Stimulated activated CD4-positive, alpha-beta T cell treated with anti-CD3 and anti-CD28 coated beads, Interleukin-1b, Interleukin-23, amount 100 ng/mL, for 24 hours (primary cell): ENCODE results near the gene FAM187B.
"Not testable (repeated sequence)": the region's sequence is repeated elsewhere in the genome, so short reads cannot be mapped to it uniquely, and the experiment has no call there.

ENCODE experiments used
- DNase-seq, 4 experiments: peaks; one replicate each; pipeline ENCODE4 v3.0.0-alpha.2; 2020; ENCODE audit warnings: low read depth in 4 of 4, low spot score in 1 of 4

FAM187B gene

GRCh38 chr19:35213663-35214632, 14.6 kb downstream of the FAM187B start:
- peak; percentile 46 to 69 (median 56) for DNase-seq

DNA sequence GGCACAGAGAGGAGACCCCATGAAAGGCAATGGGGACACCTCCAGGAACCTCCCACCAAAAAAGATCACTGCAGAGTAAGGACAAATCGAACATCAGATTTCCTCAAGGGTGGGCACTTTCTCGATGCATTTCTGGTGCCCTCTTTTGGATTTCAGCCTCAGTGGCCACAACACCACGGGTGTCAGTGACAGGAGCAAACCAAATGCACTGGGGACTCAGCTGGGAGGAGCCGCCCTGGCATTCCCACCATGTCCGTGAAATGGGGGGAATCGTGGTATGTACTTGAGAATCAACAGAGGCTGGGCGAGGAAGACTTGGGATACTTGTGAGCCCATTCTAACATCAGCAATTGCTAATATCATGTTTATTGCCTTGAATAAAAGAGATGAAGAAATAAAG, 16.3 kb downstream of the FAM187B start:
- no peak for DNase-seq

DNA sequence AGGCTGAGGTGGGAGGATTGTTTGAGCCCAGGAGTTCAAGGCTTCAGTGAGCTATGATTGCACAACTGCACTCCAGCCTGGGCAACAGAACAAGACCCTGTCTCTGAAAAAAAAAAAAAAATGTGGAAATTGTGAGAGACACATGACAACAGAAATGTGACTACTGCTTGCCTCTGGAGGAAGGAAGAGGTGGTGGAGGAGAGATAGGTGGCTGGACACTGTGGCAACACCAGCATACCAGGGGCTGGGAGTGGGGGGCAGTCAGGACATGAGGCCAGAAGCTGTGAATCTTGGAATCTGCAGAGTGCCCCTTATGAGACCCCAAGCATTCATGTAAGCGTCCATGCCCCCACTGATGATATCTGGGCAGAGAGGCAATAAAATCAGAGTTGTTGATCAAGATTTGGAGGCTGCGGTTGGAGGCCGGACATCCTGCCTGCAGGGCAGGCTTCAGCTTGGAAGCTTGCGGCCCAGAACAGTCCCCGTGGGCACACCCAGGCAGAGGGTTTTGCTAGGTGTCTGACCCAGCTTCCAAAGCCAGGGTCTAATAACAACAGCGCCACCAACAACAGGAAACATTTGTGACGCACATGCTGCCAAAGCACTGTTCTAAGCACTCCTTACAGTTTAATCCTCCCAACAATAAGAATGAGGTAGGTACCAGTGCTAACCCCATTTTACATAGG, 16.9 kb downstream of the FAM187B start:
- peak in 1 of 4 experiments; percentile 19 for DNase-seq

DNA sequence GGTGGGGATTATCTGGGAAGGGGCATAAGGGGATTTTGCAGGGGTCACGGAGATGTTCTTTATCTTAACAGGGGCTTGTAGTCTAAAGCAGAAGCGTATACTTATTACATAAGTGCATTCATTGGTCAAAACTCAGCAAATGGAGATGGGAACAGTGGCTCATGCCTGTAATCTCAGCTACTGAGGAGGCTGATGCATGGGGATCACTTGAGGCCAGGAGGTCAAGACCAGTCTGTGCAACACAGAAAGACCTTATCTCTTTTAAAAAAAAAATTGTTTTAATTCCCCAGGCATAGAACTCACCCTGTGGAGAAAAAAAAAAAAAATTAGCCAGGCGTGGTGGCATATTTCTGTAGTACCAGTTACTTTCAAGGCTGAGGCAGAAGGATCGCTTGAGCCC, 18.9 kb downstream of the FAM187B start:
- no peak for DNase-seq

DNA sequence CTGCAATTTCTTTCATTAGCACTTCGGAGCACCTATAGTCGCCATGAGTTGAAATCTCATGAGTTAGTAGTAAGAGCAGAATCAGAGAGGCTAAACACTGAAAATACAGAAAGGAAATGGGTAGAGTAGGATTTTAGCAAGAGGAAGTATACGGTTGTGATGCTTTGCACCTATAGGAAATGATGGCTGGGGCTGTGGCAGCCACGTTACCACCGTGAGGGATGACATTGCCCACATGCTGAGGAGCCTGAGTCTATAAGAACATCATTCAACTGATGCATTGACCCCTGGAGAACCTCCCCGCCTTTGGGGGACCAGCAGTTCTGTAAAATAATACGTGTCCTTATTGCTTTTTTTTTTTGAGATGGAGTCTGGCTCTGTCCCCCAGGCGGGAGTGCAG, 20.4 kb downstream of the FAM187B start:
- no peak for DNase-seq

DNA sequence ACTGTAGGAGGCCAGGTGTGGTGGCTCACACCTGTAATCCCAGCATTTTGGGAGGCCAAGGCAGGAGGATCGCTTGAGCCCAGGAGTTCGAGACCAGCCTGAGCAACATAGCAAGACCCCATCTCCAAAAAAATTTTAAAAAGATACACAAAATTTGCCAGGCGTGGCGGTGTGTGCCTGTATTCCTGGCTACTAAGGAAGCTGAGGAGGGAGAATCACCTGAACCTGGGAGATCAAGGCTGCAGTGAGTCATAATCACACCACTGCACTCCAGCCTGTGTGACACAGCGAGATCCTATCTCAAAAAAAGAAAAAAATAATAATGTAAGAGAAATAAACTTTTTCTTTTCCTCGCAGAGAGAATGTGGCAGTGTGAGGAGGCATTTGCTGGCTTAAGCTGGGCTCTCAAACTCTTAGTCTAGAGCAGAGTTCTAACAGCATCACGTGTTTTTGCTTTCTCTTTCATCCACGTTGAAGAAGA, 21.1 kb downstream of the FAM187B start:
- no peak for DNase-seq

DNA sequence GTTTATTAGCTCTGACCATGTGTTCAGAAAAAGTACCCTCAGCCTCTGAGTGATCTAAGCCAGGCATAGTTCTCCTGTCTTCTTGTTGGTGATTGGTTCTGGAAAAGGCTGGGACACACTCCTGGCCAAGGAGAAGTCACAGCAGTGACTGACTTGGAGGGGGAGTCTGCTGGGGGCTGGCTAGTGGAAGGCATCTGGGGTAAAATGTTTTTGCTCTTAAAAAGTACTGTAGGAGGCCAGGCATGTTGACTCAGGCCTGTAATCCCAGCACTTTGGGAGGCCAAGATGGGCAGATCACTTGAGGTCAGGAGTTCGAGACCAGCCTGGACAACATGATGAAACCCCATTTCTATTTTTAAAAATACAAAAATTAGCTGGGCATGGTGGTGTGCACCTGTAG, 21.7 kb downstream of the FAM187B start:
- DNase-seq, result no peak

DNA sequence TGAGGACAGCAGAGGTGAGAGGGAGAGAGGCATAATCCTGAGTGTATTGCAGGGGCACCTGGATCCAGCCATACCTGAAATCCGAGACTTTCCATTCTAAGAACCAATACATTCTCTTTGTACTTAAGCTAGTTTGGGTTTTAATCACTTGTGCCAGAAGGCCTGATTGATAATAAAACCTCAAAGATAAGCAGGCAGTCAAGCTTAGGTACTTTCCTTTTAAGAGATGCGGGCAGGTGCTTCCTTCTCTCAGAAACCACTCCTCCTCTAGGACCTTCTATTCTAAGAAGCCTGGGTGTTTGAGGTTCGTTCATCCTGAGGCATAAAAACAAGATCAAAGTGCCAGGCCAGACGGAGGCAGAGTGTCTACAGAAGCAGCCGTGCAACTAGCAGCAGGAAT, 22.2 kb downstream of the FAM187B start:
- no peak for DNase-seq

- no peak for DNase-seq
These were observed 22.7 kb downstream of the FAM187B start for GRCh38 chr19:35205733-35206323.

GRCh38 chr19:35204799-35205732, 23.5 kb downstream of the FAM187B start:
- DNase-seq, result no peak

GRCh38 chr19:35202722-35203688, 25.5 kb downstream of the FAM187B start:
- DNase-seq, result no peak

DNA sequence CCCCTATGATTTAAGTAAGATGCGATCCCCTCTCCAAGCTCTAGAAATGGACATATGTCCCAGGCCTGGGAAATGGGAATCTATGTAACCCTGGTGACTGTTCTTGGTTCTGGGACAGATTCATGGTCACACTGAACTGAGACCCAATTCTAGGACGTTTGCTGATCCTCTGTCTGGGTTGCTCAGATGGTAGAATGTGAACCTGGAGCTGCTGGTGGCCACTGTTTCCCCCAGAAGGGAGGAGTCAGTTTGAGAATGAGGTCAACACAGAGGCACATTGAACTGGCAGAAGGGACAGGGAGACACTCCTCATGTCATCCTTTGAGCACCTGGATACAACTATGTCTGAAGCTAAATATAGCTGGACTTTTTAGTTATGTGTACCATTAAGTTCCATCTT, 29.1 kb downstream of the FAM187B start:
- DNase-seq, result no peak

- DNase-seq, result not testable (repeated sequence)
These were observed 31.7 kb downstream of the FAM187B start for GRCh38 chr19:35196861-35197260.

DNA sequence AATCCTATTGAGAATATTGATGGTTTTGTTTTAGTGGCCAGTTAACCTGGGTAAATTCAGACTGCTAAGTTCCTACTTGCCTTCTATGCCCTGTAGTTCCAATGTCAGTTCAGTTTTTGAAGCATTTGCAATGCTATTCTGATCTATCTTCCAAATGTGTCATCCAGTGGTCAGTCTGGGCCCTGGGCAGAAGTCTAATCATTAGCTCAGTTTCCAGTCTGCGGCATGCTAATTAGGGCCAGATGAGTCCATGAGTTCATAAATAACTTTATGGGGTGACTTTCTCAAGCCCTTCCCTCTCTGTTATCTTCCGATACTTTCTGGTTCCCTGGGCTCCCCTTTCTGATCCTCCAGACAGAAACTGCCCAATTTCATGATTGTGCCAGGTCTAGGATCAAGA, 32.7 kb downstream of the FAM187B start:
- DNase-seq, result no peak

DNA sequence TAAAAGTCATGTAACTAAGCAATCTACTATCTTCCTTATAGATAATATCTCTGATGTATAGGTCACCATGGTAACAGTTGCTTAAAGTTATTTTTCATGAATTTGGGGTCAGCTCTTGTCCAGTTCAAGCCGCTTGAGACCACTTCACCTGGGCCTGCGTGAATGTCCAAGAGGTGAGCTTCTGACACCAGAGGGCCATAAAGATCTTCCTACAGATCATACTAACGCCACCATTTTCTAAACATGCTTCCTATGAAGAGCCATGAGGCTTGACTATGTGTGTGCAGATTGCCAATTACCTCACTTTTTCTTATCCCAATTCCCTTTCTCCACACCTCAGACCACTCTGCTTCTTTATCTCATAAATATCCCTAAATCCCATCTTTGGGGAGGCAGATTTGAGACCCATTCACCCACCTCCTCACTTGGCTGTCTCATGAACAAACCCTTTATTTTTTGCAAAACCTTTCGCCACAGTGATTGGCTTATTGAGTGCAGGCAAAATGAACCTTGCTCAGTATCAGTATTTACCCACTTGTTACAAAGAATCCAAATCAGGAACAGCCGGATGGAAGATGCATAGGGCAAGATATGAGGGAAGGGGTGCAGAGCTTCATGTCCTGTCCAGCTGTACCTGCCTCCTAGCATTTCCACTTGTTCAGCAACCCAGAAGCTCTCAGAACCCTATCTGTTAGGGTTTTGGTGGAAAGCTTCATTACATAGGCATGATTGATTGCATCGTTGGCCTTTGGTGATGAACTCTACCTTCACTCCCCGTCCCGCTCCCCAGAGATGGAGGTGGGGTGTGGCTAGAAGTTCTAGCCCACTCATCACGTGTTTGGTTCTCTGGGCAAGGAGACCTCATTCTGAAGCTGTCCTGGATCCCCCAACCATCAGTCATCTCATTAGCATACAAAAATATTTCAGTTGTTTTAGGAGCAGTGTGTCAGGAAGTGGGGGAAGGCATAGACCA, 34.2 kb downstream of the FAM187B start:
- no peak for DNase-seq

DNA sequence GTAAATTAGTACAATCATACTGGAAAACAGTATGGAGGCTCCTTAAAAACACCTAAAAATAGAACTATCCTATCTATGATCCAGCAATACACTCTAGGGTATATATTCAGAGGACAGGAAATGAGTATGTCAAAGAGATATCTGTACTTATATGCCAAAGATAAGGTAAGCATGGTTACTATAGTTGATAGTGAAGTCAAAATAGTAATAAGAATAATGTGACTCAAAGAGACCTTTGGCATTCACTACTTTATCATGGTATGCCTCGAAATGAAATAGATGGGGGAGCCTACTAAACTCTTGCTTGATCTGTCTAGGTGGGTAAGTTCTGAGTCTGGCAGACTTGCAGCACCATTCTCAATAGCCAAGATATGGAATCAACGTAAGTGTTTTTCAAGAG, 43.7 kb downstream of the FAM187B start:
- no peak for DNase-seq

GRCh38 chr19:35184267-35184666, 44.3 kb downstream of the FAM187B start:
- DNase-seq, result no peak

DNA sequence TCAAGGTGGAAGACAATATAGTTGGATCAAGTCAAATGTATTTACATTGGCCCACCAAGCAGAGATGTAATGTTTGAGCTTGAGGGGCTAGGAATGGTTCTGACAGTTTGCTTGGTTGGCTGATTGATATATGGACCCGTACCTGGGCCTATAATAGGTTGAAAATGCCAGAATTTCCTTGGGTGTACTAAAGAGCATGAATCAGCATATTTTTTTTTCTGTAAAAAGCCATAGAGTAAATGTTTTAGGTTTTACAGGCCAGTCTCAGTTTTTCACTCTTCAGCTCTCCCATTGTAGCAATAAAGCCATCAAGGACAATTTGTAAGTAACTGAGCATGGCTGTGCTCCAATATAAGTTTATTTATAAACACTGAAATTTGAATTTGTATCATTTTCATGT, 47.2 kb downstream of the FAM187B start:
- no peak for DNase-seq
